ENCODE data around the gene MAB21L4.

The MAB21L4 gene

GRCh38 chr2:240899468-240899865 is 3.5 kb upstream of the MAB21L4 start:
- peak overlapping the region; percentile 76 for H3K27ac ChIP-seq
- TF ChIP-seq ZFX (IDR thresholded peaks at IDR 0.05) (no peak), CTCF (conservative IDR thresholded peaks at IDR 0.05) (no peak)

- no peak for TF ChIP-seq CTCF (conservative IDR thresholded peaks at IDR 0.05)
- TF ChIP-seq ZFX (IDR thresholded peaks at IDR 0.05) = no peak
- peak overlapping the region; percentile 76 for H3K27ac ChIP-seq
Observed at GRCh38 chr2:240898731-240899467, 2.9 kb upstream of the MAB21L4 start.

- TF ChIP-seq CTCF (conservative IDR thresholded peaks at IDR 0.05) (no peak), ZFX (IDR thresholded peaks at IDR 0.05) (peak; percentile 53; the same call in 1 of the 2 replicates)
- H3K27ac ChIP-seq = peak overlapping the region; percentile 76
Observed at GRCh38 chr2:240898108-240898730, 2.3 kb upstream of the MAB21L4 start.

GRCh38 chr2:240896871-240897692 is 1.1 kb upstream of the MAB21L4 start:
- TF ChIP-seq CTCF (conservative IDR thresholded peaks at IDR 0.05) (no peak), ZFX (IDR thresholded peaks at IDR 0.05) (no peak)
- peak overlapping the region; percentile 76 for H3K27ac ChIP-seq

- TF ChIP-seq CTCF (conservative IDR thresholded peaks at IDR 0.05) (no peak), ZFX (IDR thresholded peaks at IDR 0.05) (no peak)
- peak overlapping the region; percentile 76 for H3K27ac ChIP-seq
Observed at GRCh38 chr2:240896394-240896793, 438 bp upstream of the MAB21L4 start.

- no peak overlapping the region for H3K27ac ChIP-seq
- TF ChIP-seq ZFX (IDR thresholded peaks at IDR 0.05) = no peak
- no peak for TF ChIP-seq CTCF (conservative IDR thresholded peaks at IDR 0.05)
Observed at GRCh38 chr2:240894836-240895558, 959 bp downstream of the MAB21L4 start.

Measured in C4-2B (cell line).